SH-SY5Y (cell line): ENCODE measurements around the gene CCDC81.

Experiments used
- GATA2 ChIP-seq: IDR thresholded peaks from 2 replicates; pipeline ENCODE4 v1.6.1; 2011; ENCODE audit warnings: mild to moderate bottlenecking, low read depth, low read length
- GATA3 ChIP-seq: IDR thresholded peaks from 2 replicates; pipeline ENCODE4 v1.6.1; 2011; ENCODE audit warnings: low read depth, mild to moderate bottlenecking, low read length, moderate library complexity

DNA sequence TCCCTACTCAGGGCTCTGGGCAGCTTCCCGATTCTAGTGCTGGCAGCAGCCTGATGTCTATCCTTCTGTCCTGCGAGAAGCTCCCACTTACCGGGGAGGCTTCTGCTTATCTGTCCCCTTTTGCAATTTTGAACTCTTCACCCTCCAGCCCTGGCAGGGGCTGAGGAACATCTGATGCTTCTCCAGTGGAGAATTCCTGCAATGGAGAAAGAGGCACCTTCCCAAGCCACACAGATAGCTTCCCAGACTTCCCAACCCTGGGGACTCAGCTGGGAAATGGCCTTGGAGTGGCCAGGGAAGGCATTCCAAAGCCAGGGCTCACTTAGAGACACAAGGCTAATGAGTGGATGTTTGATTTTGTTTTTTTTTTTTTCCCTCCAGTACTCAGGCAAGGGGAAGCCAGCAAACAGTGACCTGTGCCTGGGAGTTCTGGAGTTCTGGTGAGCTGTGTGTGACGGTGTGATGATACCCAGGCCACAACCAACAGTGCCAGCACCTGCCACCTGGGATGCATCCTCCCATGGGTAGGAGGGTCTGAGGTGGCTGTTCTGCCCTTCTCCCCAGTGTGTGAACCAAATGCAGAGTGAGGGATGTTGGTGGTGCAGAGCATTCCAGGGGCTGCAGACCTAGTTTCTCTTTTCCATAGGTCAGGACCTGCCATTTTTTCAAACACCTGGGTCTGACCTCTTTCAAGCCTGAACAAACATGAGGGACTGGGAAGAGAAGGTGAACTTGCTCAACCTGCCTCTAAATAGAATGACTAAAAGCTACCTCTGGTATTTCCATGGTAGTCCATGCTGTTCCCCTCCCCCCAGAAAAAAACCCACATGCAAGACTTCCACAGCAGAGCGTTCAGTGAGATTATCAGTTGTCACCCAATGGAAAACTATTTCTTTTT, 95.1 kb downstream of the CCDC81 start:
- TF ChIP-seq GATA2: no peak
- TF ChIP-seq GATA3: no peak
